ENCODE data around the gene TRIM25.

DNA sequence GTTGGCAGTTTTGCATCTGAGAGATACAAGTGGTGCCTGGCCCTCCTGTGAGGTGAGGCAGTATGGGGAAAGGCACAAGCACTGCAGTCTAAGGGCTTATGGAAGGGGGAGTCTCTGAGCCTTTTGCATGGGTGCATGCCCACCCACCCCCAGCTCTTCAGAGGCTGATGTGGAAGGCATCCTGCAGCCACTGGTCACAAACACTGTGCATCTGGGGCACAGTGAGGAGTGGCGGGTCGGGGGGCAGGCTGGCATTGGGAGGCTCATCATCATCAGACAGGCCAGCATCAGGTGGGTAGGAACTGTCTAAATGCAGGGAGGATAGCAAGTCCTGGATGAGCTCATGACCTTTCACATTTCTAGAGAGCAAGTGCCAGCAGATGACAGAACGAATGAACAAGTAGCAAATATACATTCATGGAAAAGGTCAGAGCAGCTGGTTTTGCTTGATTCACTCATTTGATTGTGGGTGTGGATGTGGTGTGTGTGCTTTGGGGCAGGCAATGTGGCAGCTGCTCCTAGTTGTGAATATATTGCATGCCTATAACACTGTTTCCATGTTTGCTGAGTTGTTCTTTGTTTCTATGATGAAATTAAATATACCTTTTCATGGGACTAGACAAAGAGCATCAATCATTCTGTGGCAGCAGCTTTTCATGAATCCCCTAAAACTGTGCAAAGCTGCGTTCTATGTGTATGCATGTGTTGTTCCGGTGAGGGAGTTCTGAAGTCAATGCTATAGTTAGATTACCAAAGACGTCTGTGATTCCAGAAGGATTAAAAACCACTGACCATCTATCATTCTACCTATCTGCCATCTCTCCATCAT, 29.2 kb downstream of the TRIM25 start:
- TF ChIP-seq, protein P1, sequence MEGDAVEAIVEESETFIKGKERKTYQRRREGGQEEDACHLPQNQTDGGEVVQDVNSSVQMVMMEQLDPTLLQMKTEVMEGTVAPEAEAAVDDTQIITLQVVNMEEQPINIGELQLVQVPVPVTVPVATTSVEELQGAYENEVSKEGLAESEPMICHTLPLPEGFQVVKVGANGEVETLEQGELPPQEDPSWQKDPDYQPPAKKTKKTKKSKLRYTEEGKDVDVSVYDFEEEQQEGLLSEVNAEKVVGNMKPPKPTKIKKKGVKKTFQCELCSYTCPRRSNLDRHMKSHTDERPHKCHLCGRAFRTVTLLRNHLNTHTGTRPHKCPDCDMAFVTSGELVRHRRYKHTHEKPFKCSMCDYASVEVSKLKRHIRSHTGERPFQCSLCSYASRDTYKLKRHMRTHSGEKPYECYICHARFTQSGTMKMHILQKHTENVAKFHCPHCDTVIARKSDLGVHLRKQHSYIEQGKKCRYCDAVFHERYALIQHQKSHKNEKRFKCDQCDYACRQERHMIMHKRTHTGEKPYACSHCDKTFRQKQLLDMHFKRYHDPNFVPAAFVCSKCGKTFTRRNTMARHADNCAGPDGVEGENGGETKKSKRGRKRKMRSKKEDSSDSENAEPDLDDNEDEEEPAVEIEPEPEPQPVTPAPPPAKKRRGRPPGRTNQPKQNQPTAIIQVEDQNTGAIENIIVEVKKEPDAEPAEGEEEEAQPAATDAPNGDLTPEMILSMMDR (IDR thresholded peaks at IDR 0.05): no peak
- no peak for TF ChIP-seq POLR2A (IDR thresholded peaks at IDR 0.05)

All from right lobe of liver (tissue), 4 donors.